HG02973 (cell line): Measurements from ENCODE around the gene PIK3R3.

ENCODE experiments used
- ATAC-seq: cut with Tn5 transposase; IDR thresholded peaks from one replicate; pipeline ENCODE4 v1.9.1; 2021; ENCODE audit warnings: moderate library complexity; ENCODE audit not compliant: unreplicated experiment

PIK3R3 gene

GRCh38 chr1:46132529-46133180 lies at the start of gene PIK3R3:
Gene PIK3R3 (minus strand): TSS chr1:46132629. CDS start chr1:46131952, 677 bp downstream.
- ATAC-seq = peak; percentile 87

- no peak for ATAC-seq
These were observed 49.2 kb upstream of the PIK3R3 start for GRCh38 chr1:46181343-46182260.

GRCh38 chr1:46180082-46180616 lies 47.7 kb upstream of the PIK3R3 start:
- ATAC-seq = no peak

GRCh38 chr1:46179138-46180081 lies 47.0 kb upstream of the PIK3R3 start:
- peak; percentile 44 for ATAC-seq

- ATAC-seq = no peak
These were observed 43.9 kb upstream of the PIK3R3 start, which contains the start of gene P3R3URF for GRCh38 chr1:46176211-46176865. Gene P3R3URF (minus strand): TSS chr1:46176488. CDS start chr1:46176471, 17 bp downstream.

GRCh38 chr1:46175243-46175642 lies 42.8 kb upstream of the PIK3R3 start:
- ATAC-seq = no peak

- no peak for ATAC-seq
These were observed 42.2 kb upstream of the PIK3R3 start, which contains the start of gene TSPAN1 for GRCh38 chr1:46174448-46175231. Gene TSPAN1 (plus strand): TSS chr1:46175087. CDS start chr1:46181108, 6,021 bp downstream.

GRCh38 chr1:46173361-46173856 lies 41.0 kb upstream of the PIK3R3 start:
- no peak for ATAC-seq

GRCh38 chr1:46172321-46172720 lies 39.9 kb upstream of the PIK3R3 start:
- ATAC-seq = no peak

GRCh38 chr1:46171871-46172270 lies 39.4 kb upstream of the PIK3R3 start:
- no peak for ATAC-seq

GRCh38 chr1:46171351-46171750 lies 38.9 kb upstream of the PIK3R3 start:
- no peak for ATAC-seq

GRCh38 chr1:46169811-46170454 lies 37.5 kb upstream of the PIK3R3 start:
- no peak for ATAC-seq

- no peak for ATAC-seq
These were observed 36.0 kb upstream of the PIK3R3 start for GRCh38 chr1:46168477-46168876.

- ATAC-seq = no peak
These were observed 34.4 kb upstream of the PIK3R3 start for GRCh38 chr1:46166521-46167462.

- no peak for ATAC-seq
These were observed 27.8 kb upstream of the PIK3R3 start for GRCh38 chr1:46160212-46160611.

- ATAC-seq = no peak
These were observed 27.1 kb upstream of the PIK3R3 start for GRCh38 chr1:46159516-46159915.
